ENCODE data around the gene GPC6.

The GPC6 gene

GRCh38 chr13:94455414-94455813 lies 1228.8 kb downstream of the GPC6 start:
- no peak overlapping the region for H3K4me3 ChIP-seq (ENCODE audit: low read length)
- H3K9me3 ChIP-seq (ENCODE audit: control insufficient read depth, low read length): no peaks in the 10 kb centered on the region
- H3K9ac ChIP-seq (ENCODE audit: low read length): no peak overlapping the region
- no peaks in the 10 kb centered on the region for H3K36me3 ChIP-seq (ENCODE audit: control insufficient read depth, insufficient read depth, low read length, severe bottlenecking)
- DNase-seq (ENCODE audit: low read depth): no peak
- no peaks in the 10 kb centered on the region for H3K4me1 ChIP-seq (ENCODE audit: control insufficient read depth, insufficient read depth, low read length)
- H3K27me3 ChIP-seq (replicated peaks; ENCODE audit: control insufficient read depth, insufficient read depth, low read length): peaks cover 4% of the 10 kb centered on the region

Data from adipocyte (in vitro differentiated cells).